Fibroblast of lung (primary cell): ENCODE results near the gene KIAA0753.

Experiments used
- EZH2 ChIP-seq: IDR thresholded peaks from 2 replicates; pipeline ENCODE4 v1.5.1; 2012; ENCODE audit warnings: low read length, control low read depth, mild to moderate bottlenecking; ENCODE audit errors: missing control alignments
- TF ChIP-seq, protein P1 (sequence below), 2 donors: IDR thresholded peaks in 1 of 2; conservative IDR thresholded peaks in 1 of 2; 1 replicate in 1 of 2; 2 replicates in 1 of 2; pipeline ENCODE4 v1.5.1; 2011 to 2012; ENCODE audit warnings: low read length in 2 of 2, control low read depth in 1 of 2, inconsistent platforms in 1 of 2, low read depth in 1 of 2, mild to moderate bottlenecking in 1 of 2

DNA sequence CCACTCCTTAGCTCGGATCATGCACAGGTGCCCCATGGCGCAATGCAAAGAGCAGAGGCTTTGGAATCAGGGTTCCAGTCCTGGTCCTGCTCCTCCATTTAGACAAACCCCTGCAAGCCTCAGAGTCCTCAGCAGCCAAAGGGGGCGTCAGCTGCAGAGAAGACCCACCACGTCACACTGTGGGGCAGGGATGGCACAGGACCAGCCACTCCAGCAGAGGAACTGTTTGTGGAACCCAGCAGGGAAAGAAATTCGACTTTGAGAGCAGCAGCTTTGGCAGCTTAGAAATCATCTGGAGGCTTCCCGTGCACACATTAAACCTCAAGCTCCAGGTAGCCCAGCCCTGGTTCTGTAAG is 36.3 kb upstream of the KIAA0753 start:
- TF ChIP-seq, protein P1, sequence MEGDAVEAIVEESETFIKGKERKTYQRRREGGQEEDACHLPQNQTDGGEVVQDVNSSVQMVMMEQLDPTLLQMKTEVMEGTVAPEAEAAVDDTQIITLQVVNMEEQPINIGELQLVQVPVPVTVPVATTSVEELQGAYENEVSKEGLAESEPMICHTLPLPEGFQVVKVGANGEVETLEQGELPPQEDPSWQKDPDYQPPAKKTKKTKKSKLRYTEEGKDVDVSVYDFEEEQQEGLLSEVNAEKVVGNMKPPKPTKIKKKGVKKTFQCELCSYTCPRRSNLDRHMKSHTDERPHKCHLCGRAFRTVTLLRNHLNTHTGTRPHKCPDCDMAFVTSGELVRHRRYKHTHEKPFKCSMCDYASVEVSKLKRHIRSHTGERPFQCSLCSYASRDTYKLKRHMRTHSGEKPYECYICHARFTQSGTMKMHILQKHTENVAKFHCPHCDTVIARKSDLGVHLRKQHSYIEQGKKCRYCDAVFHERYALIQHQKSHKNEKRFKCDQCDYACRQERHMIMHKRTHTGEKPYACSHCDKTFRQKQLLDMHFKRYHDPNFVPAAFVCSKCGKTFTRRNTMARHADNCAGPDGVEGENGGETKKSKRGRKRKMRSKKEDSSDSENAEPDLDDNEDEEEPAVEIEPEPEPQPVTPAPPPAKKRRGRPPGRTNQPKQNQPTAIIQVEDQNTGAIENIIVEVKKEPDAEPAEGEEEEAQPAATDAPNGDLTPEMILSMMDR (conservative IDR thresholded peaks at IDR 0.05 in 1 of 2, IDR thresholded peaks at IDR 0.05 in 1 of 2; ENCODE audit: low read depth in 1 of 2, low read length in 2 of 2): no peak
- TF ChIP-seq EZH2: no peak
